Measurements from ENCODE around the gene TRAPPC3L.

DNA sequence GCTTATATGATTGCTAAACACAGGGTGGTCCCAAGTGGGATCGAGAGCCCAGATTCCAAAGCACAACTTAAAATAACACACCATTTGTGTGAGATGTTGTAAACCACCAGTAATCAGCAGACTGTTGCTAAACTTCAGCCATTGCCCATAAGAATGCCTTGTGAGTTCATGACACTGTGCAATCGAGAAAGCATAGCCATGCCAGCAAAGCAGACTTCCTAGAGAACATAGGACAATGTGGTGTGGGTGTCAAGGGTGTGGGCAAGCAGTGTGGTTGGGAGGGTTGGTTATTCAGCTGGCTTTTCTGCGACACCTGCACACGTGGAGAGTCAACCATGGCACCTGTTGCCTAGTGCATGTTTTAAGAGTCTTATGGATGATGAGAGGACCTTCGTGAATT is 100.4 kb downstream of the TRAPPC3L start:
- no peak for TF ChIP-seq HDGF (IDR thresholded peaks at IDR 0.05; ENCODE audit: borderline replicate concordance)
- TF ChIP-seq NFRKB (IDR thresholded peaks at IDR 0.05): no peak
- TF ChIP-seq FOXA1 (IDR thresholded peaks at IDR 0.05): no peak
- TF ChIP-seq TARDBP (IDR thresholded peaks at IDR 0.05): no peak
- TF ChIP-seq FOXK2 (IDR thresholded peaks at IDR 0.05): no peak
- TF ChIP-seq BHLHE40 (IDR thresholded peaks at IDR 0.05; ENCODE audit: borderline replicate concordance): no peak
- TF ChIP-seq FOXM1 (IDR thresholded peaks at IDR 0.05; ENCODE audit: borderline replicate concordance): no peak
- no peak for TF ChIP-seq ELF4 (IDR thresholded peaks at IDR 0.05)

All from HEK293T (cell line).